K562 (cell line): ENCODE measurements around the gene C17orf114.
A peak's percentile ranks its signal among the peaks of the same experiment; 100 is the strongest.

ENCODE experiments used
- ATAC-seq: fragments of 200-7000 bp; cut with Tn5 transposase; 3 replicates; pipeline ENCODE4 v1.9.1; 2020; ENCODE audit warnings: moderate library complexity
- BruUV-seq: library from RNA; stranded (reverse); fragments of 400-500 nt; replicated peaks from 2 replicates; lab custom pipeline; 2021; lab: Mats Ljungman, UMichigan
- CTCF ChIA-PET: fragments of 300-600 bp; formaldehyde crosslinking; extraction: SDS; loops from one replicate; lab custom pipeline; 2021; ENCODE audit warnings: low intra/inter-chr PET ratio; lab: Yijun Ruan, JAX
- POLR2A ChIA-PET: fragments of 300-600, 350-650 bp; sonication (Branson Sonifier 250); formaldehyde crosslinking; extraction: SDS; loops from one replicate; lab custom pipeline; 2021; ENCODE audit warnings: antibody characterized with exemption, inconsistent platforms; lab: Yijun Ruan, JAX
- DNase-seq, 4 experiments: peaks; one replicate each; pipeline versions ENCODE4 v3.0.0 to v3.0.0-alpha.2; 2011 to 2018; ENCODE audit warnings: low spot score in 3 of 4, mixed read lengths in 3 of 4; ENCODE audit errors: extremely low read depth in 1 of 4
- FAIRE-seq: peaks from 2 replicates; lab custom pipeline; 2011; peaks lifted over from hg19 to GRCh38; lab: Jason Lieb, UNC
- H2AFZ ChIP-seq: 2 replicates; pipeline ENCODE4 v1.6.0; 2011; ENCODE audit warnings: low read depth, low read length, control low read depth, inconsistent platforms
- H3K27ac ChIP-seq: fragments of 200-600 bp; 3 replicates; pipeline ENCODE4 v1.8.0; 2011; ENCODE audit warnings: low read depth, mild to moderate bottlenecking, control low read depth, inconsistent platforms, low read length, moderate library complexity, mixed read lengths; ENCODE audit errors: extremely low read depth
- H3K27me3 ChIP-seq, 2 experiments: fragments of 300-600 bp in 1 of 2; 2 replicates in 1 of 2; 3 replicates in 1 of 2; pipeline versions ENCODE4 v1.6.0 to v1.8.0; 2011; ENCODE audit warnings: inconsistent platforms in 2 of 2, low read length in 2 of 2, mild to moderate bottlenecking in 1 of 2, mixed read lengths in 1 of 2, moderate library complexity in 1 of 2; ENCODE audit not compliant: control insufficient read depth in 2 of 2, insufficient read depth in 2 of 2
- H3K36me3 ChIP-seq: fragments of 300-600 bp; 3 replicates; pipeline ENCODE4 v1.8.0; 2011; ENCODE audit warnings: mild to moderate bottlenecking, low read length, inconsistent platforms; ENCODE audit not compliant: control insufficient read depth, insufficient read depth
- H3K4me1 ChIP-seq, 2 experiments: fragments of 200-600 bp in 1 of 2; replicated peaks in 1 of 2; 2 replicates in 1 of 2; 3 replicates in 1 of 2; pipeline versions ENCODE4 v1.5.1 to v1.8.0; 2011; ENCODE audit warnings: inconsistent platforms in 2 of 2, low read length in 2 of 2, mild to moderate bottlenecking in 1 of 2, mixed read lengths in 1 of 2, moderate library complexity in 1 of 2; ENCODE audit not compliant: control insufficient read depth in 2 of 2, insufficient read depth in 2 of 2
- H3K4me2 ChIP-seq: 2 replicates; pipeline ENCODE4 v1.6.1; 2011; ENCODE audit warnings: low read length, control low read depth, inconsistent platforms, mixed read lengths; ENCODE audit not compliant: insufficient read depth
- H3K4me3 ChIP-seq: fragments of 200-600 bp; sonication (generic), shearing (Covaris generic); 2 replicates; pipeline ENCODE4 v1.5.1; 2016; ENCODE audit warnings: control low read depth, inconsistent platforms
- H3K79me2 ChIP-seq: fragments of 200-600 bp; 3 replicates; pipeline ENCODE4 v1.8.0; 2011; ENCODE audit warnings: low read length, inconsistent platforms; ENCODE audit not compliant: control insufficient read depth, insufficient read depth
- H3K9ac ChIP-seq, 2 experiments: 2 replicates each; pipeline versions ENCODE4 v1.6.0 to v1.6.1; 2011; ENCODE audit warnings: low read depth in 2 of 2, low read length in 2 of 2, control low read depth in 1 of 2, inconsistent platforms in 1 of 2, mild to moderate bottlenecking in 1 of 2, mixed read lengths in 1 of 2; ENCODE audit not compliant: insufficient read depth in 1 of 2
- H3K9me1 ChIP-seq: one replicate; pipeline ENCODE4 v1.6.0; 2011; ENCODE audit warnings: inconsistent platforms, mild to moderate bottlenecking, low read length, moderate library complexity; ENCODE audit not compliant: control insufficient read depth, insufficient read depth
- H3K9me3 ChIP-seq: replicated peaks from 2 replicates; pipeline ENCODE4 v1.5.1; 2011; ENCODE audit warnings: low read depth, low read length, inconsistent platforms; ENCODE audit not compliant: control insufficient read depth, insufficient read depth
- H4K20me1 ChIP-seq: replicated peaks from 2 replicates; pipeline ENCODE4 v1.6.1; 2011; ENCODE audit warnings: low read length, inconsistent platforms, mixed read lengths; ENCODE audit not compliant: control insufficient read depth, insufficient read depth
- EGR1 ChIP-seq: fragments of 450-650 bp; conservative IDR thresholded peaks from 2 replicates; pipeline ENCODE4 v1.6.1; 2017; ENCODE audit warnings: mild to moderate bottlenecking
- NCOA2 ChIP-seq, 2 experiments: fragments of 450-650 bp; IDR thresholded peaks; 2 replicates each; pipeline ENCODE4 v1.6.1; 2018; ENCODE audit warnings: mild to moderate bottlenecking in 2 of 2, moderate library complexity in 1 of 2; ENCODE audit not compliant: partially characterized antibody in 2 of 2
- TAF1 ChIP-seq: IDR thresholded peaks from 2 replicates; pipeline ENCODE4 v1.6.1; 2011; ENCODE audit warnings: mild to moderate bottlenecking, low read length, moderate library complexity; ENCODE audit not compliant: insufficient read depth, control insufficient read depth, severe bottlenecking; ENCODE audit errors: extremely low read depth
- YY1 ChIP-seq, 3 experiments: IDR thresholded peaks; 2 replicates each; pipeline ENCODE4 v1.6.1; 2011; ENCODE audit warnings: low read length in 2 of 3, mild to moderate bottlenecking in 2 of 3, moderate library complexity in 2 of 3, borderline replicate concordance in 1 of 3, control low read depth in 1 of 3, low read depth in 1 of 3; ENCODE audit not compliant: insufficient read depth in 3 of 3, insufficient replicate concordance in 2 of 3, control insufficient read depth in 1 of 3, insufficient read length in 1 of 3; ENCODE audit errors: extremely low read depth in 1 of 3
- ZNF12 ChIP-seq: sonication (generic); formaldehyde crosslinking; IDR thresholded peaks from 2 replicates; pipeline ENCODE4 v1.4.0; 2020; ENCODE audit warnings: mild to moderate bottlenecking, missing genetic modification reagents
- WGBS: fragments of 100-300 bp; shearing (Covaris generic); methylation state at CpG from one replicate; pipeline ENCODE4 v1.1.6; 2016; ENCODE audit warnings: low coverage, mixed read lengths; ENCODE audit not compliant: insufficient coverage; ENCODE audit errors: missing lambda C conversion rate; 5-methylcytosine and 5-hydroxymethylcytosine counted together
- in situ Hi-C: fragments of 300-500 bp; cut with MboI; formaldehyde crosslinking; loops from 4 replicates; pipeline ENCODE4 v1.15.0; 2018; ENCODE audit warnings: inconsistent platforms, mixed read lengths
- intact Hi-C: fragments of 100-400 bp; cut with micrococcal nuclease; formaldehyde crosslinking; loops from 2 replicates; pipeline ENCODE4 v1.14.2; 2022
- TF ChIP-seq, protein P1 (sequence below): fragments of 450-650 bp; formaldehyde crosslinking; IDR thresholded peaks from 2 replicates; pipeline ENCODE4 v1.4.0; 2022; ENCODE audit warnings: missing genetic modification characterization

Gene C17orf114

DNA sequence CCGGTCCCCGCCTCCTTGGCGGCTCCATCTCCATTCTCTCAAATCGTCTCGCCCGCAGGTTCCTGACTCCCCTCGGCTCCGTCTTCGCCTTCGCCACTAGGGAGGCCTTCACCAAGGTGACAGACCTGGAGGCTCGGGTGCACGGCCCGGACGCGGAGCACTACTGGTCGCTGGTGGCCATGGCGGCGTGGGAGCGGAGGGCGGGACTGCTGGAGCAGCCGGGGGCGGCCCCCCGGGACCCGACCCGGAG lies 12.5 kb downstream of the C17orf114 start:
- Histone ChIP-seq H3K27ac (peak overlapping the region; percentile 82; the same call in 2 of the 3 replicates), H3K79me2 (peaks cover 6% of the 10 kb centered on the region; the same call in 2 of the 3 replicates), H3K4me1 (peaks cover 0 to 31% of the 10 kb centered on the region in 2 experiments; a peak in 2 of 5 replicates), H3K4me3 (peak overlapping the region; percentile 60), H3K9ac (peak overlapping the region; percentile 69 to 93), H2AFZ (peak overlapping the region; percentile 94), H4K20me1 (no peaks in the 10 kb centered on the region), H3K4me2 (peak overlapping the region; percentile 86), H3K9me1 (no peaks in the 10 kb centered on the region), H3K27me3 (peaks cover 3 to 11% of the 10 kb centered on the region in 2 experiments; a peak in 3 of 5 replicates), H3K9me3 (no peaks in the 10 kb centered on the region), H3K36me3 (no peaks in the 10 kb centered on the region)
- TF ChIP-seq EGR1 (peak; percentile 20; the same call in 1 of the 2 replicates), NCOA2 (IDR thresholded peaks at IDR 0.05; ENCODE audit: partially characterized antibody in 2 of 2) (no peak), TAF1 (peak; percentile 27), YY1 (IDR thresholded peaks at IDR 0.05; ENCODE audit: borderline replicate concordance in 1 of 3, control insufficient read depth in 1 of 3, extremely low read depth in 1 of 3, insufficient read depth in 3 of 3, insufficient read length in 1 of 3, insufficient replicate concordance in 2 of 3, low read depth in 1 of 3, low read length in 2 of 3) (peak in 1 of 3 experiments; percentile 80), ZNF12 (CRISPR knock-in tag) (no peak)
- TF ChIP-seq, protein P1, sequence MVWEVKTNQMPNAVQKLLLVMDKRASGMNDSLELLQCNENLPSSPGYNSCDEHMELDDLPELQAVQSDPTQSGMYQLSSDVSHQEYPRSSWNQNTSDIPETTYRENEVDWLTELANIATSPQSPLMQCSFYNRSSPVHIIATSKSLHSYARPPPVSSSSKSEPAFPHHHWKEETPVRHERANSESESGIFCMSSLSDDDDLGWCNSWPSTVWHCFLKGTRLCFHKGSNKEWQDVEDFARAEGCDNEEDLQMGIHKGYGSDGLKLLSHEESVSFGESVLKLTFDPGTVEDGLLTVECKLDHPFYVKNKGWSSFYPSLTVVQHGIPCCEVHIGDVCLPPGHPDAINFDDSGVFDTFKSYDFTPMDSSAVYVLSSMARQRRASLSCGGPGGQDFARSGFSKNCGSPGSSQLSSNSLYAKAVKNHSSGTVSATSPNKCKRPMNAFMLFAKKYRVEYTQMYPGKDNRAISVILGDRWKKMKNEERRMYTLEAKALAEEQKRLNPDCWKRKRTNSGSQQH (CRISPR knock-in tag), result no peak
- WGBS, result 0% methylated on average over 11 of the region's 25 CpGs
- FAIRE-seq (no peak), ATAC-seq (no peak), DNase-seq (no peak)
- in situ Hi-C loops (no loop called here), intact Hi-C loops (no loop called here)
- ChIA-PET POLR2A (interaction anchor here (0.7 to 1.5 kb wide), 6 partner anchors 9 to 683 kb away, joined by 3 to 7 read pairs (median 4); partner anchors contain the start of gene ARRB2), CTCF (interaction anchor here (0.6 to 2.9 kb wide), 3 partner anchors 58 to 114 kb away, joined by 3 to 13 read pairs (median 3); partner anchors contain the start of gene ARRB2)
- no TSS peak for BruUV-seq
